SK-N-DZ (cell line): ENCODE results near the gene TWF2.

Experiments
- DNase-seq: peaks from one replicate; pipeline ENCODE4 v3.0.0-alpha.2; 2015; ENCODE audit warnings: low spot score

The TWF2 gene

DNA sequence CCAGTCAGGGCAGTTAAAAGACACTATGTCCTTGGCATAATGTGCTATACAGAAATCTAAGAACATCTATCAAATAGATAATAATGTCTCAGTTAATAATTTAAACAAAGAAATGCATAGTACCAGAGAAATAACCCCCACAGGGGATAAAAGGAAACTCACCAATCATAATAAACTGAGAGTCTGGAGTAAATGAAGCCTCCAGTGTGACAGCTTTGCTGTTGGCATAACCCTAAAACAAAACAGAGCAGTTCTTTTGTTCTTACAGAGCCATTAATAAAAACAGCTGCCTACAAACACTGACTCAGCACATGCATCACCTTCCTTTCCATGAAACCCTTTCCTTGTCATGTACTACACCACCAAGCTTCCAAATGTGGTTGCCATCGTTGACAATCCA, 20.1 kb upstream of the TWF2 start:
- no peak for DNase-seq

DNA sequence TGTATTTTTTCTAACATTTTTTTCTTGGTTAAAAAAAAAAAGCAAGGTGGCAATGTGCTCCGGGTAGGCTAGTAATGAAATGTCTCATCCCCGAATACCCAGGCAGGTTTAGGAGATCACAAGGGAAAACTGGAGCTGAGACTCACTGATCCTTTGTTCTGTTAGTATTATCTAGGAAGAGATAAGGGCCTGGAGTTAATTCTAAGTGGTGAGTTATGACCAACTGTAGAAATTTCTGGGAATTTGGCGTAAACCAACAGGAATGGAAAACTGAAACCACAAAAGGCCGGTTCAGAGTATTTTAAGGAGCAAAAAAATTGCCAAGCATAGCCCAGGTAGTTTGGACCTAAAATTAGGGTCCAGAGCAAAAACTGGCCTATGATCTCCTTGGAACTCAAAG, 19.0 kb upstream of the TWF2 start:
- no peak for DNase-seq

DNA sequence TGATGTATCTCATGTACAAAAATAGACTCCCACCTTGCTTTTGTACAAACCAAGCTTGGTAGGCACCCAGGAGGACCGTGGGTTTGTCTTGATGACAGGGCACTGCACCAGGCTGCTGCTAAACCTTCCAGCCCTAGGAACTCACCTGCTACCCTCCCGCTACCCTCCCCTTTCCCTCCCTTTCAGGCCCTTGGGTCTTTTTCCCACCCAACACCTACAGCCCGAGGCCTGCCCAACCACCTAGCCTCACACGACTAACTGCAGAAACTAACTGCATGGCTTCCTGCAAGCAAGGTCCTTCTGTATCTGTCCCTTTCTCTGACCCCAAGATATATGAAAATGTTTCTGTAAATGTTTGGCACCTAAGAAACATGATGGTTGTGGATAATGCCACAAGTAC, 17.7 kb upstream of the TWF2 start:
- DNase-seq: no peak

DNA sequence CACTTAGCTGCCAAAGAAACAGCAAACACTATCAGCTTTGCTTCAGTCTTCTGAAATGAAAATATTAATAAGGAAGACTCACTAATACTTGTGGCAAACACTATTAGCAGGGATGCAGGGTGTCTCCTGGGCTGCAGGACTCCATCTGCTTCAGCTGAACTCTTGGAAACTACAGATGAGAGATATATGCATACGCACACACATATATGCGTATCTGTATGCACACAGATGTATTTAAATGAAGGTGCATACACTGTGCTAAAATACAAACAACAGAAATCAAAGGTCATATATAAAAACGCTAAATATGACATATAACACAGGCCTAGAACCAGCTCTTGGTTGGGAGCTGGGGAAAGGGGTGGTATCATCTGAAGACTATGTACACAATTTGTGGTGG, 17.2 kb upstream of the TWF2 start:
- DNase-seq: no peak

DNA sequence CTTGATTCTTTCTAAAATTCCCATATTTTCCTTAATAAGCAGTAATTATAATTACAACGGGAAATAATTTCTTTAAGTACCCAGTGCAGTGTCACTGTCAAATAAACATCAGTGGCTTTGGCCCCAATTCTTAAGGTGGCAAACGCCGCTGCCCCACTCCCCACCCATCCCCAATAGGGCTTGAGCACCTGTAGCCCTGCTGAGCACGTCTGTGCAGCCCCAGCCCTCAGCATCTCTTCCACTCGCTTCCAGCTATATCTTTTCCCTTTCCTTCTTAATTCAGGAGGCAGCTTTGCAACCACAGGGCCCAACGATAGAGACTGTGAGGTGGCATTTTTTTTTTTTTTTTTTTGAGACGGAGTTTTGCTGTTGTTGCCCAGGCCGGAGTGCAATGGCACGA, 15.7 kb upstream of the TWF2 start:
- no peak for DNase-seq

DNA sequence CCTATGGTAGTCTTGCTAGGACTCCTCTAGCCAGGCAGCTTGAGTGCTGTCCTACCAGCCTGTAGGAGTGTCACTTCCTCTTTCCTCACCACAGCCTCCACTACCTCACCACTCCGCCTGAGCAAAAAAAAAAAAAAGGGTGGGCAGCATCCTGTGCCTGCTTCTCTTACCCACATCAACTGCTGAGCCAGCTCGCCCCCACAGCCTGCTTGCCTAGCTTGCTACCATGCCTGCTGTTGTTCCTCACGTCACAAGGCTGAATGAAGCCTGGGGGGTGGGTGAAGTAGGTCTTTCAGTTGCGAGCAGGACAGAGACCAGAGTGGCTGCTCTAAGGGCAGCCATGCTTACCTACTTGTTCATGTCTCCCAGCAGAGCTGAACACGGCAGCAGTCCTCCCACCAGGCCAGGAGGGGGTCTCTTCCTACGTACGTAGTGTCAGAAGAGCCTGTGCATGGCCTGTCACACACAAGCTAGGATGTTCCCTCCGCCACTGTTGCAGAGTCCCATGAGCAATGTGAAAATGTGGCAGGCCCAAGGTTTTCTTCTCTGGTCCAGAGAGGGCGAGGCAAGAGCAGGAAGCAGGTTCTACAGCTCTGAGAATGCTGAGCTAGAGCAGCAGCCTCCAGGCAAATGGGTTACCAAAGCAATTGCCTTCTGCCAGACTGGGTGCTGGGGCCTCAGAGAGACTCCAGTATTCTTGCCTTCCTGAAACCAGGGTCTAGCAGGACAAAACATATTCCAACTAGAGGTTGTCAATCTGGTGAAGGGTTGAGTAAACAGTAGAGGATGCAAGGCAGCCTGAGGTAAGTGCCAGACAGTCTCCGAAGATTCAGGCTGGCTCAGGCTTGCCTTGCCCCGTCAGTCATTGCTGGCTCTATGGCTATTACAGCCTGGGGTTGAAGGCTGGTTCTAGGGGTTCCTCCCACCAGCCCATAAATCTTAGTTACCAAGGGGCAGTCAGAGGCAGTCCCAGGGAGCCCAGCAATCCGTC, 14.7 kb upstream of the TWF2 start:
- DNase-seq: no peak

DNA sequence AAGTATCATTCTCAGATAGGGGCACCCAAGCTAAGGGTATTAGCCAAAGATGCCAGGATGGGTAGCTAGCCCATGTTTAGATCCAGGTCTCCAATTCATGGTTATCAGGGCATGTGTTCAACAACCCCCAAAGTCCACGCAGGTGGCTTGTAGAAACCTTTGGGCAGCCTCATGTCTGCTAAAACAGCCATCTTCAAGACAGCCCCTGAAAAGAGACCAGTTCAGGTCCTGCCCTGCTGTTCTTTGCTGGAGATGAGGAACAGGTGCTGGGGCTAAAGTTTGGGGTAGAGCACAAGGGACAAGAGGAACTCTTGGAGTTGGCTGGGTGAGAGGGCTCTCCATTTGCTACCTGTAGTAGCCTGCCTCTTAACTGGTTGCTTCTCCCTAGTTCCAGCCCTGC, 11.2 kb upstream of the TWF2 start:
- no peak for DNase-seq

DNA sequence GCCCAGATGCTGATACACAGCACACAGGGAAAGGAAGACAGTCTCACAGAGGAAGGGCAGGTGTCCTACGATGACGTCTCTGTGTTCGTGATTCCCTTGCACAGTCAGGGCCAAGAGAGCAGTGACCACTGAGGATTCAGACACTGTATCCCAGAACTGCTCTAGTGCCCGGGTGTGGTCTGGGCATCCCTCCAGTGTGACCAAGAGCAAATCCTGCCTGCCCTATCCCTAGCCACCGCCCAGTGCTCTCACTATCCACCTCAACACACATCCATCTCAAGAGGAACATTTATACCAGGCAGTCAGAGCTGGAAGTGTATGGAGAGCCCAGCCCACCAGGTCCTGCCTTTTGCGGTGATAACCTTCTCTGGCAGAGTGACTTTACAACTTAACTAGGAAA, 10.7 kb upstream of the TWF2 start:
- DNase-seq: no peak

DNA sequence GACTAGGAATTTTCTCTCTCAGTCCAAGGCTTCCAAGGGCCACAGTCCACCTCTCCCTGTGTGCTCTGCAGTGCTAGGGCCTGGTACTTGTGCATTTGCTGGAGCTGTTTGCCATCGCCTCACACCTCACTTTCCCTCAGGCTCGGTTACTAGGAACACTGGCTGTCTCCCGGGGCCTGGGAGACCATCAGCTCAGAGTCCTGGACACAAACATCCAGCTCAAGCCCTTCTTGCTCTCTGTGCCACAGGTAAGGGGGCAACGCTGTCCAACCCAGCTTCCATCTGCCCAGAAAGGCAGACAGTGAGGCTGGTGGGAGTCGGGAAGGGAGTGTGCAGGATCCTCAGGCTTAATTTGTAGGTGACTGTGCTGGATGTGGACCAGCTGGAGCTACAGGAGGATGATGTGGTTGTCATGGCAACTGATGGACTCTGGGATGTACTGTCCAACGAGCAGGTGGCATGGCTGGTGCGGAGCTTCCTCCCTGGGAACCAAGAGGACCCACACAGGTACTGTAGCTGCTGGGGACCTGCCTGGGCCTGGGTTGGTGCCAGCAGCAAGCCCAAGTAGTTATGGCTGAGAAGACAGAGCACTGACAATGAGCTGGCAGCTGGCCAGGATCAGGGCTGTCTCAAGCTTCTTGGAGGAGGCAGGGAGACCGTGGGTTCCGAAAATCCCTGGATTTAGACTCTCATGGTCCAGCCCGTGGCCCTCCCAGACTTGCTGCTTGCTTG, 10.0 kb upstream of the TWF2 start:
- DNase-seq: peak; percentile 67

DNA sequence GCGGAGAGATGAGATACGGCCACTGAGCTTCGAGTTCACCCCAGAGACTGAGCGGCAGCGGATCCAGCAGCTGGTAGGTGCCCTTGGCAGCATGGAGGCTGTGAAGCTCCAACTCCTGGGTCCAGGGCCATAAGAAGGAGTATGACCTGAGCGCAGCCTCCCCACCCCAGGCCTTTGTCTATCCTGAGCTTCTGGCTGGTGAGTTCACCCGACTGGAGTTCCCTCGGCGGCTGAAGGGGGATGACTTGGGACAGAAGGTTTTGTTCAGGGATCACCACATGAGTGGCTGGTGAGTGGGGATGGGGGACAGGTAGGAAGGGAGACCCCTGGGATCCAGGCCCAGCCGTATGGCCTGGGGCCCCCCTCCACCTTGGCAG, 9.2 kb upstream of the TWF2 start:
- DNase-seq: no peak

DNA sequence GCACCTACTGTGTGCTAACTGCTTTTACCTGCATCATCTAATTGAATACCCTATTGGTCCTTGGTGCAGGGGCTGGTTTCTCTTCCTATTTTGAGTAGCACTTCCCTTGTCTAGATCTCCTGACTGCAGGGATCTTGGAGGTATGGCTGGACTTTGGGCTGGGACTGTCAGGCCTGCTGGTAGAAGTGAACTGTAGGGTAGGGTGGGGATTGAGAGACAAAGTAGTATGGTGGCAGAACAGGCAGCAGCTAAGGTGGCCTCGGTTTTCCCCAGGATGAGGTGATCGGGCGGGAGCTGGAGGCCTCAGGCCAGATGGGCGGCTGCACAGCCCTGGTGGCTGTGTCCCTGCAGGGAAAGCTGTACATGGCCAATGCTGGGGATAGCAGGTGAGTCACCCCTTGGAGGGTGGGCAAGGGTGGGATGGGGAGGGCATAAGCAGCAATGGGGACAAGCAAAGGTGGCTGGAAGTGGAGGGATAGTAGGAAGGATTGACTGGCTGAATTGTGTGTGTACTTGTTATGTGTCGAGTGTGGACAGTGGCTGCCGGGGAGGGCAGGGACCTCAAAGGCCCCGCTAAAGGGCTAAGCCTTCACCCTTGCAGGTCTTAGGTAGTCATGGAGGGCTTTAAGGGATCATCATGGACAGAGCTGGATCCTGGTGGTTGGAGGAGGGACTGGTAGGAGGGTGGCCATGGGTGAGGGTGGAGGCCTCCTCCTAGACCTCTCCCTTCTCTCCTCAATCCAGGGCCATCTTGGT, 8.6 kb upstream of the TWF2 start:
- DNase-seq: no peak

DNA sequence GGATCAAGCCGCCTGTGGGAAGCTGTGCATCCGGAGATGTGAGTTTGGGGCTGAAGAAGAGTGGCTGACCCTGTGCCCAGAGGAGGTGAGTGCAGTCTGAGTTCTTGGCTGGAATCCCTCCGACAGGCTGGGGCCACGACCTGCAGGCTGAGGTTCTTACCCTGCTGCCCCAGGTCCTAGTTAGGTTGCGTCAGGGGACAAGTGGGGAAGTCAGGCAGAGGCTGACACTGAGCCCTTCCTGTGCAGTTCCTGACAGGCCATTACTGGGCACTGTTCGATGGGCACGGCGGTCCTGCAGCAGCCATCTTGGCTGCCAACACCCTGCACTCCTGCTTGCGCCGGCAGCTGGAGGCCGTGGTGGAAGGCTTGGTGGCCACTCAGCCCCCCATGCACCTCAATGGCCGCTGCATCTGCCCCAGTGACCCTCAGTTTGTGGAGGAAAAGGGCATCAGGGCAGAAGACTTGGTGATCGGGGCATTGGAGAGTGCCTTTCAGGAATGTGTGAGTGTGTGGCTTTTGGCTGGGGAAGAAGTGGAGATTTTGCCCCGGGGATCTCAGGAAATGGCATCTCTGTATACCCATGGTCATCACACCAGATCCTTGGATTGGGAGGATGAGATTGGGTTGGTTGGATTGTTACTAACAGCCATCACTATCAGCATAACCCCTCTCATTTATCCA, 7.9 kb upstream of the TWF2 start:
- no peak for DNase-seq

DNA sequence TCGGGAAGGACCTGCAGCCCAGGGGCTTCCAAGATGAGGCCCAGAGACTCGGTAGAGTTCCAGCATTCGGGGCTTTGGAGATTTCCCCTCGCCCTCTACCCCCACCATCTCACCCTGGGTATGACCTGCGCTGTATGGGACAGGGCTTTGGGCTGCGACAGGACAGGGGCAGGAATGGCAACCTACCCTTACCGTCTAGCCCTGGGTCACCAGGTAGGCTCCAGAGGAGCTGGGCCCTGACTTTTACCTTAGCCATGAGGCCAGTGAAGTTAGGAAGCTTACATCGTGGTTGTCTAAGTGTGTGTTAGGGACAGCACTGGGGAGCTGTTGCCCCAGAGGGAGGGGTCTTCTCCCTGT, 7.3 kb upstream of the TWF2 start:
- DNase-seq: no peak

DNA sequence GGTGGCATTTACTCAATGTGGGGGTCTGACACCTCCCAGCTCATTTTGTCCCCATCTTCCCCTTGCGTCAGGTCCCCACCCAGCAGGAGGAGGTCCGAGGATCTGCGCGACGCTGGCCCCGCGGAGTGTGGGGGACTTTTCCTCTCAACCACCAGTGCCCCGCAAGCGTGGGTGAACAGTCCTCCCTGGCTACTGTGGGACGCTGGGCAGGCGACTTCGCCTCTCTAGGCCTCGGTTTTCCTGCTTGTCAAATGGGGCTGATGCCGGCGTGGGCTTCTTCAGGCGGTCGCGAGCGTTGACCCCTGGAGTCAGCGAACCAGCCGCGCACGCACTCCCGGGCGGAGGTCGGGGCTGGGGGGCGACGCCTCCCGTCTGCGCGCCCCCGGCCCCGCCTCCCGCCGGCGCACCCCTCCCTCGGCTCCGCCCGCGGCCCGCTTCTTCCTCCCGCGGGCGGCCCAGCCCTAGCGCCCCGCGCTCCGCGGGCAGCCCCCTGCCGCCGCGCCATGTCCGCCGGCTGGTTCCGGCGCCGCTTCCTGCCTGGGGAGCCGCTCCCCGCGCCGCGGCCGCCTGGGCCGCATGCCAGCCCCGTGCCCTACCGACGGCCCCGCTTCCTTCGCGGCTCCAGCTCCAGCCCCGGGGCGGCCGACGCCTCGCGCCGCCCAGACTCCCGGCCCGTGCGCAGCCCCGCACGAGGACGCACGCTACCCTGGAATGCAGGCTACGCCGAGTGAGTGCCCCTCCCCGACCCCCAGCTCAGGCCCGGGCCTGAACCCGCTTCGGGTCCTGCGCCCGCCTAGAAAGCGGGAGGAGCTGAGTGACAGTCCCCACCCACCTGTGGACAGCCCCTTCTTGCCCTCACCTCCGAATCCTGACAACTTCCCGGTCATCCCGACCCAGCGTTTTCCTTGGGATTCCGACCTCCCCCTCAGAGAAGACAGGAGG, 6.6 kb upstream of the TWF2 start, which contains the start of gene PPM1M:
Gene PPM1M, plus strand, starts transcription at position 438 of the 942 bp plus-strand sequence. Its CDS starts 66 bp downstream, at position 504.
- no peak for DNase-seq

DNA sequence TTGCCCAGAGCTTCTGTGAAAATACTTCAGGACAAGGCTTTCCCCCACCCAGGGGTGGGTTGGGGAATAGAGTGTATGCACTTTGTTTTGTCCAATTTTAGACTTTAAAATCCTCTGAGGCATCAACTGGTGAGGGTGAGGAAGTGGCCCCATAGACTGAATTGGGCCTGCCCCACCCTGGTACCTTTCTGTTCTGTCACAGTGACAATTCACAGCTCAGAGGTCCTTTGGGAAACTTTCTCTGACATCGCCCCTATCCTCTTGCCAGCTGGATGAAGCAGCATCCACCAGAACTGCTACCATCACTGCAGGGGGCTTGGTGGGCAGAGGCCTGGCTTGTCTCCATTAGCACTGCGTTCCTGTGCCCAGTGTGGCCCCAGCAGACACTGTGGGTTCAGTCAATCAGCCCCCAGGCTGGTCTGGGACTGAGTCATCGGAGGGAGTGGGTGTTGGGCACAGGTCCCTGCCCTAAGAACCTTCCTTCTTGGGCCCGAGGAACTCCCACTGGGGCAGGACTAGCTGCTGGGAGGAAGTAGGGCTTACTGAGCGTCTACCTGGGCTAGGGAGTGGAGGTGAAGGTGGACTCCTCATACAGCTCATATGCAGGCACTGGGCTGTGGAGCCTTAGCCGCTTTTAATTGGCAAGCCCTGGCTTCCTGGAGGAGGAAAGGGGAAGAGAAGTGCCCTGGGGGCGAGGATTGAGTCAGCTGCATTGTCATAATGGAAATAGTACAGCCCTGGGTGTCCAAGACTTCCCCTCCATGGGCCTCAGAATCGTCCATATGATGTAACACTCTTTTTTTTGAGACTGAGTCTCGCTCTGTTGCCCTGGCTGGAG, 5.1 kb upstream of the TWF2 start:
- DNase-seq: no peak

DNA sequence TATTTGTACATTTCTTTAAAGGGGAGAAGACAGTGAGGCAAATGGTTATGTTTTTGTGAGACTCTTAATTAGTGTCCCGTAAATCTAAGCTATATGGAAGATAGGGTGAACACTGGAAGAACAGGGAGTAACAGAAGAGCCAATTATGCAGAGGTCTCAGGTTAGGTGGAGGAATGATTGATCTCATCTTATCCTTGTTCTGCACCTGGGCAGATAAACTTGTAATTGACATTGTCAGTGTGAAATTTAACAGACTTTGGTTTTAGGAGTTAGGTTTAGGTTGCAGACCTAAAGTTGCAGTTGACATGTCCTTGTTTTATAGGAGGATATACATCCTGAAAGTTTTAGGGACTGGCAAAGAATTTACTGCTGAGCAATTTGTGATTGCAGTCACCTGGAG, 3.1 kb upstream of the TWF2 start:
- no peak for DNase-seq

DNA sequence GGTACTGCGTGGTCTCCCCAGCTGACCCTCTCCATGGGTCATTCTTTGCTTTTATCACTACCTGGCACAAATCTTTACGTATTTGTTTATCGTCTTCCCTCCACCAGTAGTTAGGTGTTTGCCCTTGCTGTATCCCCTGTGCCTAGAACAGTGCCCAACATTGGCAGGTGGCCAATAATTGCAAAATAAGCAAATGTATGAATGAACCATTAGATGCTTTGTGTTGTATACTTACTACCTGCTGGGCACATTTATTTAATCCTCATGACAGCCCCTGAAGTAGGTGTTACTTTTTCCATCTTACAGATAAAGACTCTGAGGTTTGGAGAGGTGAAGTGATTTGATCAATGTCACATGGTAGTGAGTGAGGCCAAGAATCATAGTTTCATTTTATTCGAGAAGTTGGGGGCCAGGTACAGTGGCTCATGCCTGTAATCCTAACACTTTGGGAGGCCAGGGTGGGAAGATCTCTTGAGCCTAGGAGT, 2.0 kb upstream of the TWF2 start:
- DNase-seq: no peak

DNA sequence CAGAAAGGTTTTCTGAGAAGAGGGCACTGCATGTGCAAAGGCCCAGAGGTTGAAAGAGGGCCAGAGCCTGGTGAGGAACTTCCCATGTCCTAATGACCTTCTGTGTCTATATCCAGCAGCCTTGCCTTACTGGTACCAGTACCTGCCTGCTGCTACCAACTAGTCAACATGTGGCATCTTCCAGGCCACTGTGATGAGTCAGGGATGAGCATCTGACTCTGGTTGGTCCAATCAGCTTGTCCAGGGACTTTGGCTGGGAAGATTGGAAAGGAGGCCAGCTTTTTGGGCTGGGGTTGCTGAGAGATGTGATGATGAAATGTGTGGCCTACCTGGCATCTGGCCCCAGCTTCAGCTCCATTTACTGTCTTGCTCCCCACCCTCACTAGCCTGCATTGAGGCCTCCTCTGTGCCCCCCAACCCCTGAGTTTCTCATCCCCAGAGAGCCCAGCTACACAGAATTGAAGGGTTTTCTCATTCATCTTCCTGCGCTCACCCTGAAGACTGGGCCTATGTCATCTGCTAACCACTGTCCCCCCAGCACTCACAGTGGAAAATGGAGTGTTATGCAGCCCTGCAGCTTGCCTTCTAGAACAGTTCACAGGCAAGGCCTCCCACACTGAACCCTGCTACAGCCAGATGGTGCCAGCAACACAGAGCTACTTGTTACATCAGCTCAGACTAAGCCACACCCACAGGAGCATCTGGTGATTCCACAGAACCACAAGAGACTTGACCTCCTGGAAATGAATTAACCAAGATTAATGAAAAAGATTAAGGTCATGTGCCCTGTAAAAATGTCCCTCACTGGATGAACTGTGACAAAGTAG, 1.3 kb upstream of the TWF2 start:
- DNase-seq: peak; percentile 96
